ENCODE measurements around the gene ACCS. TPM values are rescaled to one million over a fixed set of nuclear protein-coding genes. Genes with fewer than 3 reads are reported as not detected.

ACCS gene
- total and polyA plus RNA-seq, 9 of the 15 experiments (the other 6 are each of a cell fraction or from before 2014, with no cell fraction given) = 4.2 to 25.9 (median 16.3) TPM

DNA sequence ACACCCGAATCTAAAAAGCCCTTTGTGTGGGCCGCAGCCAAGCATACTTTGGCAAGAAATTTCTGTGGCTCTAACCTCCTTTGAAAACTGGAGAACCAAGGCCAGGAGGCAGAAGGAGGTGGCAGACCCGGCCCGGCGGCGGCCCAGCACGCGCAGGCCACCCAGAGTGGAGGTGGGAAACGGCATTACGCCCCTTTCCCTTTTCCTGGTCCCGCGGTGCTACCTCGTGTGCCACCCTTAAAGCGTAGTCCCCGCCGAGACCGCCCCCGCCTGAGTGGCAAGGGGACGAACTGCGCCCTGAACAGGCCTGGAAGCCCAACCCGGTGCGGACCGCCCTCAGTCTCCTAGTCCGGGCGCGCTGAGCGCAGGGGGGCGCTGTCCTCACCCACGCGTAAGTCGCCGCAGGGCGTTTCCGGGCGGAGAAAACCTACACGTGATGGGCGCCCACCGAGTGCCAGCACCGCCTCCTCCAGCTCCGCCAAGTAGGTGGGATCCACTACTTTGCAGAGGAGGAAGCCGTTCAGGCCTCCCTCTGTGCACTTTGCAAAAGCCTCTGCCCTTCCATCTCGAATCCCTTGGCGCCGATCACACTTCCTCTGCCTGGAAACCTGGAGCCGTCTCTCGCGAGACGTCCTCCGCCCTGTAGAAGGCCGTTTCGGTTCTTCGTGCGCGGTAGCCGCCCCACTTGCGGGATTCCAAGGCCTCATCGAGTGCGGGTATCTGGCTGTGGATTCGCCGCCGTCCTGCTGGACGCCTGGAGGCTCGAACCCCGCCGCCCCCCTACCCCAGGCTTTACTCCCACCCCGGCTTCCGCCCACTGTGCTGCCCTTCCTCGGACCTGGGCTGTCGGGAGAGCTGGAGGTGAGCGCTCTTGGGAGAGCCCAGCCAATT, at the start of gene ACCS (continued):
- TF ChIP-seq ETV6 (IDR thresholded peaks at IDR 0.05; ENCODE audit: borderline replicate concordance in 1 of 2, low read depth in 2 of 2, low read length in 1 of 2) (no peak), ETV6 (CRISPR knock-in tag; IDR thresholded peaks at IDR 0.05; ENCODE audit: borderline replicate concordance) (no peak; the same call in 1 of the 2 replicates), NR2C1 (IDR thresholded peaks at IDR 0.05) (no peak), NR2C1 (tag; IDR thresholded peaks at IDR 0.05) (peak; percentile 56; the same call in 1 of the 2 replicates), U2AF1 (optimal IDR thresholded peaks at IDR 0.05; ENCODE audit: low read depth, low read length) (peak; percentile 48), TAF7 (tag; IDR thresholded peaks at IDR 0.05) (peak; percentile 91), LCOR (CRISPR knock-in tag; IDR thresholded peaks at IDR 0.05) (no peak; the same call in 1 of the 2 replicates), PRMT5 (CRISPR knock-in tag; IDR thresholded peaks at IDR 0.05) (no peak), LARP7 (IDR thresholded peaks at IDR 0.05) (0 out of 2 replicates have a peak, but pooled peaks have one; percentile 11), MTA3 (IDR thresholded peaks at IDR 0.05; ENCODE audit: borderline replicate concordance) (peak; percentile 96), NBN (IDR thresholded peaks at IDR 0.05; ENCODE audit: low read depth) (peak; percentile 76; the same call in 1 of the 2 replicates), U2AF2 (optimal IDR thresholded peaks at IDR 0.05; ENCODE audit: low read depth, low read length) (no peak), ZFX (CRISPR knock-in tag; IDR thresholded peaks at IDR 0.05) (peak; percentile 95)
- TF ChIP-seq, protein P1, sequence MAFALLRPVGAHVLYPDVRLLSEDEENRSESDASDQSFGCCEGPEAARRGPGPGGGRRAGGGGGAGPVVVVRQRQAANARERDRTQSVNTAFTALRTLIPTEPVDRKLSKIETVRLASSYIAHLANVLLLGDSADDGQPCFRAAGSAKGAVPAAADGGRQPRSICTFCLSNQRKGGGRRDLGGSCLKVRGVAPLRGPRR (CRISPR knock-in tag; IDR thresholded peaks at IDR 0.05) = no peak
- TF ChIP-seq, protein P2, sequence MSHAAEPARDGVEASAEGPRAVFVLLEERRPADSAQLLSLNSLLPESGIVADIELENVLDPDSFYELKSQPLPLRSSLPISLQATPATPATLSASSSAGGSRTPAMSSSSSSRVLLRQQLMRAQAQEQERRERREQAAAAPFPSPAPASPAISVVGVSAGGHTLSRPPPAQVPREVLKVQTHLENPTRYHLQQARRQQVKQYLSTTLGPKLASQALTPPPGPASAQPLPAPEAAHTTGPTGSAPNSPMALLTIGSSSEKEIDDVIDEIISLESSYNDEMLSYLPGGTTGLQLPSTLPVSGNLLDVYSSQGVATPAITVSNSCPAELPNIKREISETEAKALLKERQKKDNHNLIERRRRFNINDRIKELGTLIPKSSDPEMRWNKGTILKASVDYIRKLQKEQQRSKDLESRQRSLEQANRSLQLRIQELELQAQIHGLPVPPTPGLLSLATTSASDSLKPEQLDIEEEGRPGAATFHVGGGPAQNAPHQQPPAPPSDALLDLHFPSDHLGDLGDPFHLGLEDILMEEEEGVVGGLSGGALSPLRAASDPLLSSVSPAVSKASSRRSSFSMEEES (CRISPR knock-in tag; IDR thresholded peaks at IDR 0.05) = no peak
- TF ChIP-seq, protein P3, sequence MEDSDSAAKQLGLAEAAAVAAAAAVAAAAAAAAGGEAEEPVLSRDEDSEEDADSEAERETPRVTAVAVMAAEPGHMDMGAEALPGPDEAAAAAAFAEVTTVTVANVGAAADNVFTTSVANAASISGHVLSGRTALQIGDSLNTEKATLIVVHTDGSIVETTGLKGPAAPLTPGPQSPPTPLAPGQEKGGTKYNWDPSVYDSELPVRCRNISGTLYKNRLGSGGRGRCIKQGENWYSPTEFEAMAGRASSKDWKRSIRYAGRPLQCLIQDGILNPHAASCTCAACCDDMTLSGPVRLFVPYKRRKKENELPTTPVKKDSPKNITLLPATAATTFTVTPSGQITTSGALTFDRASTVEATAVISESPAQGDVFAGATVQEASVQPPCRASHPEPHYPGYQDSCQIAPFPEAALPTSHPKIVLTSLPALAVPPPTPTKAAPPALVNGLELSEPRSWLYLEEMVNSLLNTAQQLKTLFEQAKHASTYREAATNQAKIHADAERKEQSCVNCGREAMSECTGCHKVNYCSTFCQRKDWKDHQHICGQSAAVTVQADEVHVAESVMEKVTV (CRISPR knock-in tag; IDR thresholded peaks at IDR 0.05) = no peak
- TF ChIP-seq, protein P4, sequence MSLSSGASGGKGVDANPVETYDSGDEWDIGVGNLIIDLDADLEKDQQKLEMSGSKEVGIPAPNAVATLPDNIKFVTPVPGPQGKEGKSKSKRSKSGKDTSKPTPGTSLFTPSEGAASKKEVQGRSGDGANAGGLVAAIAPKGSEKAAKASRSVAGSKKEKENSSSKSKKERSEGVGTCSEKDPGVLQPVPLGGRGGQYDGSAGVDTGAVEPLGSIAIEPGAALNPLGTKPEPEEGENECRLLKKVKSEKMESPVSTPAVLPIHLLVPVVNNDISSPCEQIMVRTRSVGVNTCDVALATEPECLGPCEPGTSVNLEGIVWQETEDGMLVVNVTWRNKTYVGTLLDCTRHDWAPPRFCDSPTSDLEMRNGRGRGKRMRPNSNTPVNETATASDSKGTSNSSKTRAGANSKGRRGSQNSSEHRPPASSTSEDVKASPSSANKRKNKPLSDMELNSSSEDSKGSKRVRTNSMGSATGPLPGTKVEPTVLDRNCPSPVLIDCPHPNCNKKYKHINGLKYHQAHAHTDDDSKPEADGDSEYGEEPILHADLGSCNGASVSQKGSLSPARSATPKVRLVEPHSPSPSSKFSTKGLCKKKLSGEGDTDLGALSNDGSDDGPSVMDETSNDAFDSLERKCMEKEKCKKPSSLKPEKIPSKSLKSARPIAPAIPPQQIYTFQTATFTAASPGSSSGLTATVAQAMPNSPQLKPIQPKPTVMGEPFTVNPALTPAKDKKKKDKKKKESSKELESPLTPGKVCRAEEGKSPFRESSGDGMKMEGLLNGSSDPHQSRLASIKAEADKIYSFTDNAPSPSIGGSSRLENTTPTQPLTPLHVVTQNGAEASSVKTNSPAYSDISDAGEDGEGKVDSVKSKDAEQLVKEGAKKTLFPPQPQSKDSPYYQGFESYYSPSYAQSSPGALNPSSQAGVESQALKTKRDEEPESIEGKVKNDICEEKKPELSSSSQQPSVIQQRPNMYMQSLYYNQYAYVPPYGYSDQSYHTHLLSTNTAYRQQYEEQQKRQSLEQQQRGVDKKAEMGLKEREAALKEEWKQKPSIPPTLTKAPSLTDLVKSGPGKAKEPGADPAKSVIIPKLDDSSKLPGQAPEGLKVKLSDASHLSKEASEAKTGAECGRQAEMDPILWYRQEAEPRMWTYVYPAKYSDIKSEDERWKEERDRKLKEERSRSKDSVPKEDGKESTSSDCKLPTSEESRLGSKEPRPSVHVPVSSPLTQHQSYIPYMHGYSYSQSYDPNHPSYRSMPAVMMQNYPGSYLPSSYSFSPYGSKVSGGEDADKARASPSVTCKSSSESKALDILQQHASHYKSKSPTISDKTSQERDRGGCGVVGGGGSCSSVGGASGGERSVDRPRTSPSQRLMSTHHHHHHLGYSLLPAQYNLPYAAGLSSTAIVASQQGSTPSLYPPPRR (CRISPR knock-in tag; IDR thresholded peaks at IDR 0.05; ENCODE audit: borderline replicate concordance) = peak; percentile 56; the same call in 1 of the 2 replicates
